Measurements from ENCODE around the gene NMNAT3. TPM values are rescaled to one million over a fixed set of nuclear protein-coding genes. Genes with fewer than 3 reads are reported as not detected.

Gene NMNAT3
- total and polyA plus RNA-seq, 2 experiments from 2014 or later = 8.3 to 9.2 TPM

GRCh38 chr3:139534992-139535879, 142.5 kb downstream of the NMNAT3 start (continued):
- TF ChIP-seq CREB1 (CRISPR knock-in tag; IDR thresholded peaks at IDR 0.05; ENCODE audit: low read depth) (no peak), EZH2phosphoT487 (IDR thresholded peaks at IDR 0.05; ENCODE audit: unreplicated experiment) (no peak)

GRCh38 chr3:139534455-139534812, 143.3 kb downstream of the NMNAT3 start:
- peaks cover 16% of the 10 kb centered on the region for H3K27me3 Mint-ChIP-seq (ENCODE audit: insufficient read depth, low read depth, poor library complexity)
- H3K4me1 Mint-ChIP-seq = peaks cover 62% of the 10 kb centered on the region
- no peak overlapping the region for H3K27ac Mint-ChIP-seq
- Histone ChIP-seq H3K27ac (ENCODE audit: low read depth) (no peak overlapping the region), H3K4me1 (ENCODE audit: insufficient read depth) (peaks cover 43% of the 10 kb centered on the region), H3K4me2 (no peak overlapping the region), H3K36me3 (ENCODE audit: insufficient read depth) (no peaks in the 10 kb centered on the region; the same call in 1 of the 2 replicates), H3K27me3 (ENCODE audit: insufficient read depth) (peaks cover 19% of the 10 kb centered on the region), H3K79me2 (replicated peaks; ENCODE audit: insufficient read depth) (no peaks in the 10 kb centered on the region), H3F3A (replicated peaks; ENCODE audit: low read depth) (no peaks in the 10 kb centered on the region), H4K20me1 (replicated peaks; ENCODE audit: insufficient read depth) (no peaks in the 10 kb centered on the region; the same call in 1 of the 2 replicates), H2AFZ (no peak overlapping the region), H3K4me3 (no peak overlapping the region), H3K9me2 (ENCODE audit: insufficient read depth) (no peaks in the 10 kb centered on the region)
- ATAC-seq (no peak), DNase-seq (ENCODE audit: low spot score) (no peak)
- H3K36me3 Mint-ChIP-seq (ENCODE audit: low read depth) = peaks cover 13% of the 10 kb centered on the region
- no peaks in the 10 kb centered on the region for H3K9me3 Mint-ChIP-seq
- no peak overlapping the region for H3K4me3 Mint-ChIP-seq
- TF ChIP-seq ZNF462 (CRISPR knock-in tag; IDR thresholded peaks at IDR 0.05) (no peak), ETS1 (IDR thresholded peaks at IDR 0.05) (no peak), ZNF114 (CRISPR knock-in tag; IDR thresholded peaks at IDR 0.05) (no peak), POLR2AphosphoS5 (IDR thresholded peaks at IDR 0.05; ENCODE audit: low read depth) (no peak), EZH2 (IDR thresholded peaks at IDR 0.05; ENCODE audit: low read depth, unreplicated experiment) (no peak), NANOG (IDR thresholded peaks at IDR 0.05; ENCODE audit: borderline replicate concordance) (no peak)

Measured in GM23338 (cell line).